Hindlimb muscle (tissue), 1 donor: Measurements from ENCODE around the gene SLC9A2. TPM values are rescaled to one million over a fixed set of nuclear protein-coding genes. Genes with fewer than 3 reads are reported as not detected.

Source experiments
- DNase-seq: peaks from one replicate; pipeline ENCODE4 v3.0.0-alpha.2; 2013
- polyA plus RNA-seq: library from polyadenylated mRNA; unstranded; fragments of 120-200 nt; gene quantifications from one replicate; pipeline ENCODE4 v1.2.1, GENCODE V29; 2013; ENCODE audit not compliant: insufficient read length

The SLC9A2 gene
- polyA plus RNA-seq, 1 donor: 1.9 TPM

DNA sequence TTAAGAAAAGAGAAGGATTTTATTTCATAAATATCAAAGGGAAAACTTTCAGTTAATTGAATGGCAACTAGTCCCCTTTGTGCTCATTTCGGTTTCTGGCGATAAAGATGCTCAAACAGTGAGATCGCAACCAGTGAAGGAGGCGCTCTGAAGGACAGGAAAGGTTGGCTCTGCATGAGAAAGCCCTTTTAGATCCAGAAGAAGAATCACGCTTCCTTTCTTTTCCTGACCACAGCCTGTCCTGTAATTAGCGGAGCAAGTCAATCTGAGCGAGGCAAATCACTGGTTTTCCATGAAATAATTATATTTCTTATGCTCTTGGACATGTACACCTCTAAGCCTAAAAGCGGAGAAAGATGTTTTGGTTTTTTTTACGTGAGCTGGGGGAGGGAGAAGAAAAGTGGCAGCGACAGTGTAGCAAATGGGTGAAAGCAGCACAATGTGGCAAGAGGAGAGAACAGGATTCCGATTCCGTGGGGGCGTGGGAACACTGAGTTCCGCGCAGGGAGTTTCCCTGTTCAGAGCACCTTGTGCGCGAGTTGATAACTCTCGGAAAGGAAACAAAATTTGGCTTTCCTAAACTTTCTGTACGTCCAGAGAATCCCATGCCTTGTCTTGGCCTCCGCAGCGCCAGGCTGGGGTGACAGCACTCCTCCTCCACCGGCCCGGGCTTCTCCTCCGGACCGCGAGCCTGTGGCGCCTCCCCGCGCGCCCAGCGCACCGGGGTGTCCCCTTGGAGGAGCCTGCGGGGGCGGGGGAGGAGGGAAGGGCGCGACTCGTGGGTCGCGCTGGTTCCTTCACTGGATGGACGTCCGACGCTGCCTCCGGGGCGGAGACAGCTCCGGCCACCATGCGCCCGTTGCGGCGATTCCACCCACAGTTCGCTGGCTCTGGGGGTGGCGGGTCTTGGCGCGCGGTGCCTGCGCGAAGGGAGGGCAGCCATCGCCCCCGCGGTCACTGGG is 620 bp upstream of the SLC9A2 start:
- no peak for DNase-seq

DNA sequence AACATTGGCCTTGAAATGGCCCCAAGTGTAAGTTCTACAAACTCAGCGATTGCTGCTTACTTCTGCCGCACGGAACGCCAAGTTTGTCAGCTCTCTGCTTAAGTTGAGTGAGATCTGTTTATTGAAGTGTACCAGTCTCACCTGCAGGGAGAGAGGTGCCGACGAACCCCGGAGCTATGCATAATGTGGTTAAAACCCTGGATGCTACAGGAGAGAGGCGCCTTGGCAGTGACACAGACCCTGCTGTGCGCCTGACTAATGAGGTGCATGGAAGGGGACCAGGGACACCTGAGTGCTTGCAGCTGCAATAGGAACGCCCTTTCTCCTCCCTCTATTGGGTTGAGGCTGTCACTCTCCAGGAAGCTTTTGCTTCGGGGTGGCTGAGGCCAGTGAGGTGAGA is 979 bp downstream of the SLC9A2 start:
- no peak for DNase-seq

DNA sequence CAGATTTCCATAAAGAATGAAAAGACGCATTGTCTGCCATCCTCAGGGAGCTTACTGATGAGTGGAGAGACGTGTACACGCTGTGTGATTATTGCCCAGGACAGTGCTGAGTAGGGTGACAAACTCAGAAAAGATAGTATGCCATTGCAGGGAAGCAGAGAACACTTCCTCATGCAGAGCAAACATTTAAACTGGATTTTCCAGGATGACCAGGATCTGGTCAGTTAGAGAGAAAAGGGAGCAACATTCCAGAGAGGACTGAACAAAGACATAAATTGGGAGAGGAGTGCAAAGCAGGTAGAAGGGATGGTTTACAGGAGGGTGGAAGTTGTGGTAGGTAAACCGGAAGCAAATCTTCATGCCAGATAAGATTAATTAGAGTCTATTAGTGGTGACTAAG is 2.3 kb downstream of the SLC9A2 start:
- no peak for DNase-seq

DNA sequence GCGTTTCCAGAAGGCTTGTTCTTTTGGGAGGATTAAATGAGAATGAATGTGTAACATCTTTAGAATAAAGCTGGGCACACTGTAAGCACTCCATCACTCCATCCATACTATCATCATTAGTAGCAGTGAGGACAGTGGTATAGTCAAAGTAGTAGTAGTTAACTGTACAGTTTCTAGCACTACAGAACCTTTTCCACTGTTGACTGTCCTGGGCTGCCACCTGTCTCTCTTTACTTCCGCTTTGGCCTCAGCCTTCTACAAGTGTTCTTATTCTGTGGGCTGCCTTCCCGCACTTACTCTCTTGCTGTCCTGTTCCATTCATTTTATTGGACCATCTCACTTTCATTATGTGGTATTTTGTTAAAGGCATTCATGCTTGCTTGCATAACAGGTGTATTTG is 3.3 kb downstream of the SLC9A2 start:
- DNase-seq: no peak

DNA sequence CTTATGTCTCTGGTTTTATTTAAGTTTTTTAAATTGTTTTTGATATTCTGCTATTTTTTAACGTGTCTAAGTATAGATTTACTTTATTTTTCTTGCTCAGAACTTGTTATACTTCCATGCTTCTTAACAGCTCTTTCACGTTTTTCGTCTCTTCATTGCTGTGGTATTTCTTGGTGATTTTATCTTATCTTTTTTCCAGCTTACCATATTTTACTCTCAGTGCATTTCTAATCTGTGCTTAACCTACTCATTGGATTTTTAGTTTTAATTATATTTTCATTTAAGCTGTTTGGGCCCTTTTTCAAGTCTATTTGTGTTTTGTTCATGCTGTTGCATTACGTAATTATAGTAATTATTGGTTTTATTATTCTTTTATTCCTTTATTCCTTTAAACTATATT is 11.1 kb downstream of the SLC9A2 start:
- DNase-seq: no peak

DNA sequence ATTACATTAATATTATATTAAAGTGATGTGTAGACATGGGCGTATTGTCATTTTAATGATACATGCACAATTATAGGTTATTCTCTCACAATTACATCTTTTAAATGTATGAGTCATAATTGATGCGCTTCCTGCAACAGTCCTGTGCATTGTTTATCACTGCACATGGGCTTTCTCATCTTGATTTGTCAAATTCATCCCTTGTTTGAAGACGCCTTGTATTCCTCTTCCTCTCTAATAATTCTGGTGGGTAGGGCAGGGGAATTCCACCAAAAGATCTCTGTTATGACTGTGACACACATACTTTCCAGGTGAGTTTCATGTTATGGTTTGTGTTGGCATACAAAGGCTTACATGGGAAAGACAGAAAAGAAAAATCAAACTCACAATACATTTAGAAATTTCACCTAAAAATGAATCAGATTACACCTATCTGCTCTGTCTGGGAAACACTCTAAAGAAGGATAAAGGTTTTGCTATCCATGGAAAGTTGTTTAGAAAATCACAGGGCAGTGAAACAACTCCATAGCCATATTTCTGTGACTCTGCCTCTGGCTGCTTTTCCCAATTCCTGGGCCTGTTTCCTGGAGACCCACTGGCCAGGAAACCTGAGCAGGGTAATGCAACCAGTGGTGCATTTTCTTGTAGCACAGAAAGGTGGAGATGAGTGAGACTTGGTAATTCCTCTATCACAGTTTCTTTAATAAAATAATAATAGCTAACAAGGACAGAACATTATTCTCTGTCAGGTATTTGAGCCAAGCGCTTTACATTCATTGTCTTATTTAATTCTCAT is 13.2 kb downstream of the SLC9A2 start:
- no peak for DNase-seq

DNA sequence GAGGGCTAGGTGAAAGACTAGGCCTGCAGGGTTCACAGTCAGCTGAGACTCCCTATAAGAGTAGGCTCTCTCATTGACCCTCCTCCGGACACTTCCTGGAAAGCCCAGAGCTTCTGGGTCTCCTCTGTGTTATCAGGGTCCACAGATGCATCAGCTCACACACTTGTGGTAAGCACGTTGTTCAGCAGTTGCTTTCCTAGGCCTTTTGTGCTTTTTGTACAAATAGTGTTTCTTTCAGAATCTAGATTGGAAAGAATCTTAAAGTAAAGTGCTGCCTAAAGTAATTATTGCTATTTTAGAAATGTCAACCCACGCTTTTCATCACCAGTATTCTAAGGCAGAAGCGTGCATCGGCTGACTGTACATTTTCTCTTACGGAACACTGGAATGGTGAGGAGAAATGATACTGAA is 15.5 kb downstream of the SLC9A2 start:
- DNase-seq: no peak

DNA sequence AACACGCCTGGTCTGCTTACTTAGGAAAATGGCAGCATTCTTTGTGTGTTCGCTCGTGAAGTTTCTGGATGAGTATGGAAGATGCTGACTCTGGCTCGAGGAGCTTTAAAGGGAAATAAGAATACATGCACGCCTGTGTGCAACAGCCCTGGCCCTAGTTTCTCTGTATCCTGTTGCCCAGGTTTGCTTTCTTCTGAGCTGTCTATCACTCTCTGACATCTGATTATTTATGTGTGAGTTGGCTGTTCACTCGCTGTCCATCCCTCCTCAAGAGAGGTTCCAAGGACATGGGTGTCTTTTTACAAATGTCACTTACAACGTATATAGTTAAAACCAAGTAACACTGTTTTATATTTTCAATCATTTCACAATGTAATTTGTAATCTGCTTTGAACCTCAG is 16.0 kb downstream of the SLC9A2 start:
- no peak for DNase-seq

DNA sequence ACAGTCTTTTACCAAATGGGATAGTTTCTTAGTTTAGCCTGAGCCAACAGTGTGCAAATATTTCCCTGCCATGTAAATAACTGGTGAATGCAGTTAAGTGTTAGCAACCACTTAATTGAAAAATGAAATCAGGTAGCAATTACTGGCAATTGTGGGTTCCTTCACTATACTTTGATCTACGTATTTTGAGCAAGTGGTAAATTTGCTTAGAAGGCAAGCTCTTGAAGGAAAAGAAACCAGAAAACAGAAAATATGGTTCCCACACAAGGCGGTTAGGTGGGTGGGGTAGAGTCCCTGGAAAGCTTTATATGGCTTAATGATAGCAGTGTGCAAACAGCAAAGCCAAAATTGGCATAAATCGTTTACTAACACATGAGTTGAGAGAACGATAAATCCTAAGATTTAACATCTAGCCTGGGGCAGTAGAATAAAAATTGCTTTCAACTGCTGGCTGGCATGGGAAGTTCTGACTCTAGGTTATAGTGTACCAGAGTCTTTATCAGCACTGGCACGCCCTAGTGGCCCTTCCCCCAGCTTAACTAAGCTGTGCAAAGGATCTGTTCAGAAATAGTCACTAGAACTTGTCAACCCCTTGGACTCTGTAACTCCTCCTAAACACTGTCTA is 17.0 kb downstream of the SLC9A2 start:
- no peak for DNase-seq

DNA sequence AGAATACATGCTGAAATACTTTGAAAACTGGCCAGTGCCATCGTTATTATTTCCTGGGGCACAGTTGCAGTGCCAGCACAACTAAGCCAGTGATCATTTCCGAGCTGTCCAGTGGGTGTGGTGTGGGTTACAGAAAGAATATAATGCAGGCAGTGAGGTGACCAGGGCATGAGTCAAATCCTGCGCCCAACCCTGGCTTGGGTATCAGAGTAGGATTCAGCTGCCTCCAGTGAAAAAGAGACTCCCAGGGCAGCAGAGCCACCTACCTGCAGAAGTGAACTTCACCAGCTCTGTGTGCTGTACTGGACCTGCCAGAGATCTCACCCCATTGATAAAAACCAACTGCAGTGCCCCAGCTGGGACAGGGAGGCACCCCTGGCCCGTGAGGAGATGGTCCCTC is 18.0 kb downstream of the SLC9A2 start:
- DNase-seq: no peak

DNA sequence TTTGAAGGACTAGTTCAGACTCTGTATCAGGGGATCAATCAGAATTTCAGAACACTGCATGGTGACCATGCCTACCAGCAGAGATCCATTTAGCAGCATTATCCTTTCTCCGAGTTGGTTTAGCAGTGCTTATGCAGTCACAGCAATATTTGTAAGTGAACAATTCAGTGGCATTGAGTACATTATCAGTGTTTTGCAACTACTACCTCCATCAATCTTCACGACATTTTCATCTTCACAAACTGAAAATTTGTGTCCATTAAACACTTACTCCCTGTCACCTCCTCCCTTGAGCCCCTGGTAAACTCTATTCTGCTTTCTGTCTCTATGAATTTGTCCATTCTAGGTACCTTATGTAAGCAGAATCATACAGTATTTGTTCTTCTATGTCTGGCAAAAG is 20.1 kb downstream of the SLC9A2 start:
- DNase-seq: no peak

DNA sequence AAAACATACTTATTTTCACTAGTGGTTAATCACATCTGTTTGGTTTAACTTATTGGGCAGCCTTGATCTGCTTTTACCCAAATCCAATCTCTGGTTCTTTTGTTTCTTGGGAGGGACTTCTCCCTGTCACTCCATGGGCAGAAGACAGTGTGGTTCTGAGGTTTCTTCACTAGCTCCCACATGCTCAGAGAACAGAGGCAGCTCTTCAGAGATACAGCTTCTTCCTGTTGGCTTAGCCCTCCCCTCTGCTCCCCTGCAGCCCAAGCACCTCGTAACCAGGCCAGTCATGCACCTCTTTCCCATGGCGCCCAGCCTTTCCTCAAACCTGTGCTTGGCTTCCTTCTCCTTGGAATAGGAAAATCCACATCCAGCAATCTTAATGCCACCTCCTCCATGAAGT is 32.8 kb downstream of the SLC9A2 start:
- no peak for DNase-seq

DNA sequence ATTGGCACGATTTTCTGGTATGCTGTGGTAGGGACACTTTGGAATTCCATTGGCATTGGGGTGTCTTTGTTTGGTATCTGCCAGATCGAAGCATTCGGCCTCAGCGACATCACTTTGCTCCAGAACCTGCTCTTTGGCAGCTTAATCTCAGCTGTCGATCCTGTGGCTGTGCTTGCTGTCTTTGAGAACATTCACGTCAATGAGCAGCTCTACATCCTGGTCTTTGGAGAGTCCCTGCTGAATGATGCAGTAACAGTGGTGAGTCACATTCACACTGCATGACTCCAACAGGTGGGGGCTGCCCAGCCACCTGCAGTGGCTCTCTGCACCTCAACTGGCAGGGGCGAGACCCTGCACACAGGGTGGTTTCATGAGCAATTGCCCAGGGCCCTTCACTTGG is 38.4 kb downstream of the SLC9A2 start:
- no peak for DNase-seq

DNA sequence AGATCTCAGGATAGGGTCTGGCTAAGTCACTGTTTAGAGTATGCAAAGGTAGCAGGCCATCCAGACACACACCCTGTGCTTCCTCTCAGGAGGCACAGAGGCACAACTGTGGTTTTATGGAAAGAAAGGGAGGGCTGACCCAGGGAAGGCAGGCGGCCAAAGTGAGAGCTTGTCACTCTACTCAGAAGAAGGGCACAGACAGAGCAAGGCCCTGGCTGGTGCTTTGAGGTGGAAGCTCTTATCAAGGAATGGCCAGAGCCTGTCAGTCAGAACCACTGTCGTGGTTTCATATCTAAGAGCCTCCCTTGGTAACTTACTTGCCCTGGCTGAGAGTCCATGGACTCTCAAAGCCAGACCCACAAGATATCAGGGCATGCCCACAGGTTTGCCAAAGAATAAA is 40.7 kb downstream of the SLC9A2 start:
- no peak for DNase-seq

DNA sequence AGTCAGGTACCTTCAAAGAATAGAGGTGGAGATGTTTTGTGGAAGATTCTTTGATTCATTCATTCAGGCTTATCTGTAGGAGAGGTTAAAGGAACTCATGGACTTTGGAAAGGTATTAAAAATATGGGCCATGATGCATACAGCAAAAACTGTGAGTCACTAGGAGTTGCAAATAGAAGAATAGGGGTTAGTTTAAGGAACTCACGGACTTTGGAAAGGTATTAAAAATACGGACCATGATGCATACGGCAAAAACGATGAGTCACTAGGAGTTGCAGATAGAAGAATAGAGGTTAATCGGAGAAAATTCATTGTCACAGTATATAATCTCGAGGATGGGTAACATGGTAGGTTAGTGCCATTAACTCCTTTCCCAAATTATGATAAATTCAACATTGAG is 41.2 kb downstream of the SLC9A2 start:
- no peak for DNase-seq

DNA sequence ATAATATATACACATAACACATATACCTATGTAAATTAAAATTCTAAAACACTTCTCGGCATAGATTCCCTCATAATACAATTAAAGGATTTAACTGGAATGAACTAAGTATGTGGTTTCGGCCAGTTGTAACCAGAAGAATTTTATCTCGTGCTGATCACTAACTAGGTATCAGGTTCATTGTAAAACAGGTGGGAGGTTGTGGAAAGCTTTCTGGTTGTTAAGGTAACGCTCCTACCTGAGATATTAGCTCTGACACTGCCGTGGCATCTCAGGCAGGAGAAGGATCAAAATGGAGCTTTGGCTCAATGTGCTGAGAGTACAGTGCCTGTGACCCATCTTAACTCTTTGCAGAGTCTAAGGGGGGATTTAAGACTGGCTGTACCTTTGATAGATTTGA is 42.5 kb downstream of the SLC9A2 start:
- DNase-seq: no peak

DNA sequence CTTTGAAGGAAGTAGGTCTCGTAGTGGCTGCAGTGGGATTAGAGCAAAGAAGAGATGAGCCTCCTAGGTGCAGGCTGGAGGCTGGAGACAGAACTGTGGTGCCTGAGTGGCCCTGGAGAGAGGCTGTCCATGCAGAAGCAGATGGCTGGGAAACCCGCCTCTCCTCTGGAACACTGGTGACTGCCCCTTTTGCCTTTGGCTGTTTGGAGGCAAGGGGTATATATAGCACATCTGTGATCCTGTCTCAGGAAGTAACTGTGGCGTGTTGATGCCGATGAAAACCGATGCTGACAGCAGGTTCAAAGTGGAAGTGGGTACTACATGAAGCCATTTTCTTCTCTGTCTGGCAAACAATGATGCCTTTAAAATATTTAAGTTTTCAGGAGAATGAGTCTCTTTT is 43.5 kb downstream of the SLC9A2 start:
- DNase-seq: no peak

DNA sequence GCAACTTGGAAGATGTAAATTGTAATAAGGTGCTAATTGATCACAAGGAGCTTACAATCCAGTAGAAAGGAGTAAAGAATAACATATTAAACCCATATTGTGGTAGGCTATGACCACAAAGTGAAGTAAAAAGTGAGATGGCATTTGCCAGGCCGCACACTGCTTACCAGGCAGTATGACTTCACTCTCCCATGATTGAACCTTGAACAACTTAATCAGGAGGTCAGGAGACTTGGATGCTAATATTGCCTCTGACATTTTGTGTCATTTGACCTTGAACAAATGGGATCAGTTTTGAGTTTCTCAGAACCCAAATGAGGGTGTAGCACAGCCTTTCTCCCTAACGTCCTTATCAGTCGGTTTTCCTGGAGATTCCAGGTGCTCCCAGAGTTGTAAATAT is 44.0 kb downstream of the SLC9A2 start:
- DNase-seq: no peak

DNA sequence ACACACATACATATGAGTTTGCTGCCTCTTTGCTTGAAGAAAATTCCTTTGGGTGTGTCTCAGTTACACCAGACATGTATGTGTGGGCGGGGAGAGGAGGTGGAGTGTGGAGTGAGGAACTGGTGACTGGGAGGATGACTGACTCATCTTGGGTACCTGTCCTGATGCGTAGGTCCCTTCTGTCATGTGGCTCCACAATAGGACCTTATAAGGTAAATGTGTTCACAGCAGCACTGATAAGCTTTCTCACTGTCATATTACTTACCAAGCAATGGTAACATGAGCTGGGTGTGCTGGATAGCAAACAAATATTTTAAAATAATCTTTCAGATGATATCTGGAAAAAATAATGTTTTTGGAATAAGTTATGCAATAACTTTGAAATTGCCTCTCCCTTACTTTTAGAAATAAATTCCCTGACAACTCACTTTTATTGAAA is 45.1 kb downstream of the SLC9A2 start:
- DNase-seq: no peak

DNA sequence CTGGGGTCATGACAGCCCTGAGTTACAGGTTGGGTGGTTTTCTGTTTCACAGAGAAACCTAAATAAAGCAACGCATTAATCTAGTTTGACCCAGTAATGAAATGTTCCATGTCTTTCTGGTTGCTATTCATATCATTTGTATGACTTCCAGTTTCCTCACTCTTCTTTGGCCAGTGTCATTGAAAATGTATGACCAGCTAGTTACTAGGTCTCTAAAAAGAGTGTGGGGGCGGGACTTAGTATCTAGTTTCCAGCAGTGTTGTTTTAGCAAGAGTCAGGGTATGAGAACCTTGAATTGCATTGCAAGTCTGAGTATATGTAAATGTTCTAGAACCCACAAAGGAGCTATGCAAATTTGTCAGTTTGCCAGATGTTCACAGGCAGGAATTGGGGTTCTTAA is 47.7 kb downstream of the SLC9A2 start:
- no peak for DNase-seq

DNA sequence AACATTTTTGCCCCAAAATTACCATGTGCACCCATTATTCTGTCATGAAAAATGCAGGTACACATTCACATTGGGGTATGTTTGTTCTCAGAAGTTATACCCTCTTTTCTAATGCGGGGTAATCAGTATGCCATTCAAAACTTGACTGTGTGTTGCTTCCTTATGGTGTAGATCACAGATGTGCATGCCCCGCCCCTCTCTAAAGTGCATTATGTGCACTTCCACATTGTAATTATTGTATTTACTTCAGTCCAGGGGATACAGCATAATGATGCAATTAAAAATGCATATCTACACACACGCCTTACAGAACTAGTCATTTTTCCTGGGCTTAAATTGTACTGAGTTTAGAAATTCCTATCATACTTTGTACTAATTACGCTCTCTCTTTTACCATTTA is 48.8 kb downstream of the SLC9A2 start:
- no peak for DNase-seq

DNA sequence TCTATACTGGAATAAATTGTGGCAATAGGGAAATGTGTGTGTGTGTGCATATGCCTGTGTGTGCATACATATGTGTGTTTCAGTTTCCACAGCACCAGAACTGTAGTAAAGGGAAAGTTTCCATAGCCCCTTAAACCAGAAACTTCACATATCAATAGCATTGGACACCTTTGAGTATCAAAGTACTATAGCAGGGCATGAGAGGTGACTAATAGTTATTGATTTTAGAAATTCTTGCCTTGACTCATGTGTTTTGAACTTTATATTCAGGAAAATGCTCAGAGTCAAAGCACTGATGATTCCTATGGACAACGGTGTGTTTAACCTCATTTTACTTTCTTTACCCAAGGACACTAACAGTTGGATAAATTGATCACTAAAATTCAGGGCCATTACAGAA is 50.0 kb downstream of the SLC9A2 start:
- no peak for DNase-seq

DNA sequence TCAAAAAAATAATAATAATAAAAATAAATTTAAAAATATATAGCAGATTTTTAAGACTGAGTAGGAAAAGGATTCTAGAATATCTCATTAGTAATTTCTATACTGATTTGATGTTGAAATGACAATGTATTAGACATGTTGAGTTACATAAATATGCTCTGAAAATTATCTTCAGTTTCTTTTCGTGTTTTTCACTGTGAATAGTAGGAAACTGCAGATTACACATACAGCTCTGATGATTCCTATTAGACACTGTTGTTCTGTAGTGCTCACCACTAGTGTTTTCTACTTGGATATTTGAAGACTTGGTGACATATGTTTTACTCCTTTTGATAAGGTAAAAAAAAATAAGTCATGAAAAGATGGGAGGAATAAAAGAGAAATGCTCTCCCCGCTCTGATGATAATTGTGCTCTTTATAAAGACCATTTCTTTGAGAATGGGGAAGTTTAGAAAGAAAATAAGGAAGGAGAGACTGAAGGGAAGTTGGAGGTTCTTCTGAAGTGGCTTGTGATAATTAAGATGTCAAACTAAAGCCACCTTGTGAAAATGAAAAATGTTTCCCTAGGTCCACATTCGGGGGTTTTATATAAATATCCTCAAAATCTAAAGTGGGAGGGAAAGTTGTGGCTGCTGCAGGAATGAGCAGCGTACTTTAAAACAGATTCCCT is 52.9 kb downstream of the SLC9A2 start:
- no peak for DNase-seq
